OCI-LY7 (cell line): ENCODE data around the gene NUDT3. TPM values are rescaled to one million over a fixed set of nuclear protein-coding genes. Genes with fewer than 3 reads are reported as not detected.

Source experiments
- BruUV-seq: library from RNA; stranded (reverse); fragments of 400-500 nt; replicated peaks from 2 replicates; lab custom pipeline; 2021; lab: Mats Ljungman, UMichigan
- CTCF ChIA-PET: fragments of 300-600 bp; sonication (Branson Sonifier 250); formaldehyde crosslinking; loops from one replicate; lab custom pipeline; 2022; ENCODE audit warnings: antibody characterized with exemption; ENCODE audit not compliant: unreplicated experiment; lab: Charles Lee
- POLR2A ChIA-PET: fragments of 300-600 bp; sonication (Branson Sonifier 250); formaldehyde crosslinking; loops from one replicate; lab custom pipeline; 2022; ENCODE audit warnings: antibody characterized with exemption; lab: Charles Lee
- DNase-seq: peaks from one replicate; pipeline ENCODE4 v3.0.0-alpha.2; 2015; ENCODE audit warnings: low spot score
- H2AFZ ChIP-seq: fragments of 200-600 bp; sonication (generic), shearing (Covaris generic); 2 replicates; pipeline ENCODE4 v1.6.1; 2014; ENCODE audit warnings: mild to moderate bottlenecking, antibody characterized with exemption, low read length, moderate library complexity
- H3K27ac ChIP-seq: fragments of 200-600 bp; sonication (generic); 2 replicates; pipeline ENCODE4 v1.5.1; 2014; ENCODE audit warnings: mixed run types, low read depth, mild to moderate bottlenecking, moderate library complexity, low read length, inconsistent platforms; ENCODE audit not compliant: poor library complexity, severe bottlenecking
- H3K36me3 ChIP-seq: fragments of 200-600 bp; sonication (generic); 2 replicates; pipeline ENCODE4 v1.6.1; 2014; ENCODE audit warnings: mild to moderate bottlenecking, antibody characterized with exemption, low read length, moderate library complexity, mixed read lengths; ENCODE audit not compliant: insufficient read depth
- H3K4me1 ChIP-seq: fragments of 200-600 bp; sonication (generic); 2 replicates; pipeline ENCODE4 v1.5.1; 2014; ENCODE audit warnings: mild to moderate bottlenecking, low read length; ENCODE audit not compliant: insufficient read depth, poor library complexity, severe bottlenecking
- H3K4me2 ChIP-seq: fragments of 200-600 bp; sonication (generic); 2 replicates; pipeline ENCODE4 v1.6.1; 2014; ENCODE audit warnings: mild to moderate bottlenecking, low read length
- H3K4me3 ChIP-seq: fragments of 200-600 bp; sonication (generic); 2 replicates; pipeline ENCODE4 v1.5.1; 2014; ENCODE audit warnings: mild to moderate bottlenecking, low read depth, low read length; ENCODE audit not compliant: poor library complexity, severe bottlenecking
- H3K79me2 ChIP-seq: fragments of 200-600 bp; sonication (generic); 2 replicates; pipeline ENCODE4 v1.6.1; 2016; ENCODE audit warnings: low read depth, mild to moderate bottlenecking, low read length, moderate library complexity, mixed read lengths; ENCODE audit not compliant: insufficient read depth
- H3K9me2 ChIP-seq: fragments of 200-600 bp; sonication (generic); 2 replicates; pipeline ENCODE4 v1.6.1; 2016; ENCODE audit warnings: mild to moderate bottlenecking, low read length, mixed read lengths; ENCODE audit not compliant: insufficient read depth
- H3K9me3 ChIP-seq: fragments of 200-600 bp; sonication (generic); 2 replicates; pipeline ENCODE4 v1.6.1; 2014; ENCODE audit warnings: mild to moderate bottlenecking, mixed run types, low read length, mixed read lengths
- H4K20me1 ChIP-seq: fragments of 200-600 bp; sonication (generic); 2 replicates; pipeline ENCODE4 v1.6.1; 2014; ENCODE audit warnings: mild to moderate bottlenecking, antibody characterized with exemption, low read length, moderate library complexity, mixed read lengths; ENCODE audit not compliant: insufficient read depth
- EZH2phosphoT487 ChIP-seq: fragments of 200-600 bp; sonication (generic); IDR thresholded peaks from 2 replicates; pipeline ENCODE4 v1.6.1; 2018; ENCODE audit warnings: low read depth, borderline replicate concordance, mild to moderate bottlenecking, mixed run types, antibody characterized with exemption, low read length, moderate library complexity, mixed read lengths
- intact Hi-C: fragments of 100-400 bp; cut with micrococcal nuclease; formaldehyde crosslinking; loops from one replicate; pipeline ENCODE4 v1.10.0; 2022; ENCODE audit not compliant: unreplicated experiment
- total RNA-seq, 2 experiments: library from RNA; depleted of rRNA in 1 of 2; stranded (reverse); fragments of >200 nt in 1 of 2; shearing (Covaris generic) in 1 of 2; gene quantifications; 2 replicates each; pipeline ENCODE4 v1.2.3, GENCODE V29; 2014 to 2022
- TF ChIP-seq, protein P1 (sequence below): fragments of 200-600 bp; sonication (generic); conservative IDR thresholded peaks from 2 replicates; pipeline ENCODE4 v1.5.1; 2014; ENCODE audit warnings: mild to moderate bottlenecking, antibody characterized with exemption, low read length, moderate library complexity, mixed read lengths

The NUDT3 gene
- total RNA-seq, 2 experiments from 2014 or later = 30.7 to 43.0 TPM

GRCh38 chr6:34388421-34388820 is 4.0 kb downstream of the NUDT3 start:
- Histone ChIP-seq H3K9me2 (no peaks in the 10 kb centered on the region), H4K20me1 (peaks cover 19% of the 10 kb centered on the region), H3K4me3 (no peak overlapping the region), H3K9me3 (no peaks in the 10 kb centered on the region), H2AFZ (no peak overlapping the region), H3K4me2 (no peak overlapping the region), H3K79me2 (peaks cover 91% of the 10 kb centered on the region), H3K27ac (no peak overlapping the region), H3K4me1 (peaks cover 25% of the 10 kb centered on the region), H3K36me3 (peaks cover 23% of the 10 kb centered on the region)
- BruUV-seq = no TSS peak
- no peak for DNase-seq
- CTCF ChIA-PET = no interaction called here
- POLR2A ChIA-PET = interaction anchor here (0.6 to 1.1 kb wide), 2 partner anchors 36 to 63 kb away, joined by 3 to 4 read pairs; no protein-coding TSS in a partner anchor
- intact Hi-C loops = no loop called here
- TF ChIP-seq EZH2phosphoT487 = no peak
- TF ChIP-seq, protein P1, sequence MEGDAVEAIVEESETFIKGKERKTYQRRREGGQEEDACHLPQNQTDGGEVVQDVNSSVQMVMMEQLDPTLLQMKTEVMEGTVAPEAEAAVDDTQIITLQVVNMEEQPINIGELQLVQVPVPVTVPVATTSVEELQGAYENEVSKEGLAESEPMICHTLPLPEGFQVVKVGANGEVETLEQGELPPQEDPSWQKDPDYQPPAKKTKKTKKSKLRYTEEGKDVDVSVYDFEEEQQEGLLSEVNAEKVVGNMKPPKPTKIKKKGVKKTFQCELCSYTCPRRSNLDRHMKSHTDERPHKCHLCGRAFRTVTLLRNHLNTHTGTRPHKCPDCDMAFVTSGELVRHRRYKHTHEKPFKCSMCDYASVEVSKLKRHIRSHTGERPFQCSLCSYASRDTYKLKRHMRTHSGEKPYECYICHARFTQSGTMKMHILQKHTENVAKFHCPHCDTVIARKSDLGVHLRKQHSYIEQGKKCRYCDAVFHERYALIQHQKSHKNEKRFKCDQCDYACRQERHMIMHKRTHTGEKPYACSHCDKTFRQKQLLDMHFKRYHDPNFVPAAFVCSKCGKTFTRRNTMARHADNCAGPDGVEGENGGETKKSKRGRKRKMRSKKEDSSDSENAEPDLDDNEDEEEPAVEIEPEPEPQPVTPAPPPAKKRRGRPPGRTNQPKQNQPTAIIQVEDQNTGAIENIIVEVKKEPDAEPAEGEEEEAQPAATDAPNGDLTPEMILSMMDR = no peak

GRCh38 chr6:34386316-34387137 is 5.9 kb downstream of the NUDT3 start:
- peaks cover 21% of the 10 kb centered on the region for H4K20me1 ChIP-seq
- H3K9me2 ChIP-seq = no peaks in the 10 kb centered on the region
- no peaks in the 10 kb centered on the region for H3K9me3 ChIP-seq
- no peak overlapping the region for H3K27ac ChIP-seq
- no peak overlapping the region for H3K4me3 ChIP-seq
- peaks cover 25% of the 10 kb centered on the region for H3K4me1 ChIP-seq
- TF ChIP-seq, protein P1 = no peak
- TF ChIP-seq EZH2phosphoT487 = no peak
- ChIA-PET CTCF (no interaction called here), POLR2A (interaction anchor here (0.6 to 1.3 kb wide), 2 partner anchors 25 to 186 kb away, joined by 4 read pairs; no protein-coding TSS in a partner anchor)
- intact Hi-C loops = no loop called here
- peaks cover 100% of the 10 kb centered on the region for H3K79me2 ChIP-seq
- no peak for DNase-seq
- no peak overlapping the region for H2AFZ ChIP-seq
- BruUV-seq = no TSS peak
- no peak overlapping the region for H3K4me2 ChIP-seq
- H3K36me3 ChIP-seq = peaks cover 40% of the 10 kb centered on the region

DNA sequence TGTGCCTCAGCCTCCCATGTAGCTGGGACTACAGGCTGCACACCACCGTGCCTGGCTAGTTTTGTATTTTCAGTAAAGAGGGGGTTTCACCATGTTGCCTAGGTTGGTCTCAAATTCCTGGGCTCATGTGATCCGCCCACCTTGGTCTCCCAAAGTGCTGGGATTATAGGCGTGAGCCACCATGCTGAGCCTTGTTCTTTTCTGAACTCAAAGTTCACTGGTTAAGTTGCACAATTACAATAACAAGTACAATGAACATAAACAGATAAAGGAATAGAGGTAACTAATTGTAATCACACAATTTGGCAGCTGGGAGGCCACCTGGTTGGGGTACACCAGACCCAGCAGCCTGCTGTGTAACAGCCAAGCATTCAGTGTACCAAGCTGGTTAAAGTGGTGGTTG is 6.7 kb downstream of the NUDT3 start:
- Histone ChIP-seq H2AFZ (no peak overlapping the region), H3K79me2 (peaks cover 100% of the 10 kb centered on the region), H3K9me2 (no peaks in the 10 kb centered on the region), H3K4me3 (no peak overlapping the region), H3K36me3 (peaks cover 47% of the 10 kb centered on the region), H3K4me1 (peaks cover 25% of the 10 kb centered on the region), H3K27ac (no peak overlapping the region), H4K20me1 (peaks cover 22% of the 10 kb centered on the region), H3K9me3 (0 out of 2 replicates have a peak, but pooled peaks cover 3% of the 10 kb centered on the region), H3K4me2 (no peak overlapping the region)
- intact Hi-C loops = no loop called here
- POLR2A ChIA-PET = no interaction called here
- BruUV-seq = no TSS peak
- TF ChIP-seq EZH2phosphoT487 = no peak
- TF ChIP-seq, protein P1 = no peak
- CTCF ChIA-PET = no interaction called here
- no peak for DNase-seq
